OCI-LY7 (cell line): ENCODE data around the gene COMMD9.

Experiments used
- CTCF ChIP-seq: fragments of 200-600 bp; sonication (generic); conservative IDR thresholded peaks from 2 replicates; pipeline ENCODE4 v1.5.1; 2014; ENCODE audit warnings: mild to moderate bottlenecking, antibody characterized with exemption, low read length, moderate library complexity, mixed read lengths
- EZH2phosphoT487 ChIP-seq: fragments of 200-600 bp; sonication (generic); IDR thresholded peaks from 2 replicates; pipeline ENCODE4 v1.6.1; 2018; ENCODE audit warnings: low read depth, borderline replicate concordance, mild to moderate bottlenecking, mixed run types, antibody characterized with exemption, low read length, moderate library complexity, mixed read lengths

GRCh38 chr11:36227044-36227443, 62.2 kb downstream of the COMMD9 start:
- TF ChIP-seq CTCF = no peak
- TF ChIP-seq EZH2phosphoT487 = no peak
